GM10248 (cell line): ENCODE results near the gene PCDH15.
A peak's percentile ranks its signal among the peaks of the same experiment; 100 is the strongest.

ENCODE experiments used
- CTCF ChIA-PET: fragments of 300-600 bp; sonication (Branson Sonifier 250); formaldehyde crosslinking; extraction: SDS; loops from one replicate; lab custom pipeline; 2021; ENCODE audit warnings: antibody characterized with exemption; lab: Yijun Ruan, JAX
- POLR2A ChIA-PET: fragments of 350-650 bp; sonication (Branson Sonifier 250); formaldehyde crosslinking; extraction: SDS; loops from one replicate; lab custom pipeline; 2020; ENCODE audit warnings: antibody characterized with exemption; lab: Yijun Ruan, JAX
- DNase-seq: peaks from one replicate; pipeline ENCODE4 v3.0.0; 2012; ENCODE audit errors: extremely low spot score
- CTCF ChIP-seq: IDR thresholded peaks from 2 replicates; pipeline ENCODE4 v1.5.1; 2012; ENCODE audit warnings: mild to moderate bottlenecking, low read depth; ENCODE audit errors: extremely low read depth, missing control alignments, control extremely low read depth

PCDH15 gene

GRCh38 chr10:54484186-54484585, 316.8 kb downstream of the PCDH15 start:
- ChIA-PET CTCF (no interaction called here), POLR2A (no interaction called here)
- no peak for TF ChIP-seq CTCF
- DNase-seq, result no peak

DNA sequence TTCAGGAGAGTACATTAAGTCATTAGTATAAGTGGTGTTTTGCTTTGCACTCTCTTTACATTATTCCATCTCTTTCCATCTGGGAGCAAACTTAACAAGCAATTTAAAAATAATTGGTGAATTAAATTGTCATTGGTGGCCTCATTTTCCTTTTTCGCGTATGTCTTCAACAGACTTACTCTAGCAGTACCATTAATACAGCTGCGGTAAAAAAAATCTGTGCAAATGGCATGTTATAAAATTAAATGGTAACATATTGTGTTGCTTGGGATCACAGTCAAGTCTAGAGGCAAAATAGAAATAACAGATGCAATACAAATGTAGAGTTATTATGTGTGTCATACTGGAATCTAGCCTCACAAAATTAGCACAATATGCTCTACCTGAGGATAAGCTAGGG, 322.4 kb downstream of the PCDH15 start:
- no peak for DNase-seq
- TF ChIP-seq CTCF, result no peak
- ChIA-PET POLR2A (no interaction called here), CTCF (no interaction called here)

- CTCF ChIA-PET, result no interaction called here
These were observed 323.3 kb downstream of the PCDH15 start for GRCh38 chr10:54477738-54478137.

DNA sequence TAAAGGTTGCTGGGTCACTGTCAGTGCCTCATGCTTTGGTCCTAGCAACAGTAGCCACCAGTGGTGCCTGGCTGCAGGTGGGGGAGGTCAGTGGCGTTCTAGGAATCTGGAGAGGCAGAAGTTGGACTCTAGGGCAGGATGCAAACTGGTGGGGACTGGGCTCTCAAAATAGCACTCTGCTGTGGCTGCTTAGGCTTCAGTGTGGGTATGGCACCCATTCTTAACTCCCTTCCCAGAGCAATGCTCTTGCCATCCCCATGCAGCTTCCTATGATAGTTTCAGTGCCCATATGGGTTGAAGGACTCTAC, 330.8 kb downstream of the PCDH15 start:
- ChIA-PET CTCF (interaction anchor here (0.9 kb wide), 1 partner anchor 55 kb away, joined by 3 read pairs; no protein-coding TSS in a partner anchor), POLR2A (no interaction called here)
- no peak for TF ChIP-seq CTCF
- no peak for DNase-seq

More at GRCh38 chr10:54477738-54478137, 323.3 kb downstream of the PCDH15 start:
- POLR2A ChIA-PET, result no interaction called here
- DNase-seq, result no peak
- no peak for TF ChIP-seq CTCF

DNA sequence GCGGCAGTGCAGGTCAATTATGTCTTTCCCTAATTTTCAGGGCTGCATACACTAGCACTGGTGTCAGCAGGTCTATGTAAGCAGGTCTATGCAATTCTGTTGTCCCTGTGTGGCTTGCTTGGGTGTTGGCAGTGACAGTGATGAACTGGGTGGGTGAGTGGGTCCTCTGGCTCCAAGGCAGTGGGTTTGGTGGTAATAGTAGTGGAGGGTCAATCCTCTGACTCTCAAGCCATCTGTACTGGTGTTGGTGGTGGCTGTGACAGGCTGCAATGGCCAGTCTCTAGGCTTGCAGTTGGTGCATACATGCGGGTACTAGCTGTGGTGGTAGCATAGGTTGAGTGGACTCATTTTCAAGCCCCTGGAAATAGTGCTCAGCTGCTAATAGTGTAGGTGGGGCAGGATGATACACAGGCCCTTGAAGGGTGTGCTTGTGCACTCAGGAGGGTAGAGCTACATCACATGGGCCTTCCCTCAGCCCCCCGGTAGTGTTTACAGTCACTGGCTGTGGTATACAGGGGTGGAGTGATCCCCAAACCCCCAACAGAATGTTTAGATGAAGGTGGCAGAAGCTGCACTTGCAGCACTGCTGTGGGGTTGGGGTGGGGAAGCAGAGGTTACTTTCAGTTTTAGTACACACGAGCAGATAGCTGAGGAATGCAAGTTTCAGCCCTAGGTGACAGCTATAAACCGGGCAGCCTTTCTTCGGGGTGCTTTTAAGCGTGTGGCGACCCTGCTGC, 331.3 kb downstream of the PCDH15 start:
- POLR2A ChIA-PET, result no interaction called here
- CTCF ChIA-PET, result interaction anchor here (0.9 kb wide), 1 partner anchor 55 kb away, joined by 3 read pairs; no protein-coding TSS in a partner anchor
- TF ChIP-seq CTCF, result no peak
- peak; percentile 2 for DNase-seq

- CTCF ChIA-PET, result no interaction called here
- no peak for TF ChIP-seq CTCF
- POLR2A ChIA-PET, result no interaction called here
- no peak for DNase-seq
These were observed 346.8 kb downstream of the PCDH15 start for GRCh38 chr10:54454271-54454670.
